Smooth muscle cell (in vitro differentiated cells): Measurements from ENCODE around the gene ANK2. TPM values are rescaled to one million over a fixed set of nuclear protein-coding genes. Genes with fewer than 3 reads are reported as not detected.
A peak's percentile ranks its signal among the peaks of the same experiment; 100 is the strongest.

ENCODE experiments used
- DNase-seq: peaks from one replicate; lab custom pipeline; 2025; ENCODE audit not compliant: unreplicated experiment; lab: John Stamatoyannopoulos, UW
- H2AFZ ChIP-seq: fragments of 200-600 bp; sonication (generic); 2 replicates; pipeline ENCODE4 v1.6.0; 2016; ENCODE audit warnings: antibody characterized with exemption, low read depth, mild to moderate bottlenecking
- H3F3A ChIP-seq: fragments of 200-600 bp; sonication (generic); 2 replicates; pipeline ENCODE4 v1.6.0; 2017; ENCODE audit warnings: antibody characterized with exemption, low read depth
- H3K27ac ChIP-seq: fragments of 200-600 bp; sonication (generic); 2 replicates; pipeline ENCODE4 v1.5.1; 2016; ENCODE audit warnings: low read depth, mild to moderate bottlenecking
- H3K27me3 ChIP-seq: fragments of 200-600 bp; sonication (generic); 2 replicates; pipeline ENCODE4 v1.6.1; 2016; ENCODE audit warnings: low read depth, mild to moderate bottlenecking
- H3K36me3 ChIP-seq: fragments of 200-600 bp; sonication (generic); 2 replicates; pipeline ENCODE4 v1.5.1; 2016; ENCODE audit warnings: low read depth
- H3K4me1 ChIP-seq: fragments of 200-600 bp; sonication (generic); 2 replicates; pipeline ENCODE4 v1.5.1; 2016; ENCODE audit warnings: low read depth
- H3K4me2 ChIP-seq: fragments of 200-600 bp; sonication (generic); 2 replicates; pipeline ENCODE4 v1.6.0; 2016; ENCODE audit warnings: mild to moderate bottlenecking
- H3K4me3 ChIP-seq: fragments of 200-600 bp; sonication (generic); 2 replicates; pipeline ENCODE4 v1.5.1; 2016; ENCODE audit warnings: mild to moderate bottlenecking
- H3K79me2 ChIP-seq: fragments of 200-600 bp; sonication (generic); 2 replicates; pipeline ENCODE4 v1.6.0; 2016; ENCODE audit warnings: low read depth, mild to moderate bottlenecking
- H3K9ac ChIP-seq: fragments of 200-600 bp; sonication (generic); 2 replicates; pipeline ENCODE4 v1.6.0; 2016; ENCODE audit warnings: low read depth
- H3K9me3 ChIP-seq: fragments of 200-600 bp; sonication (generic); replicated peaks from 2 replicates; pipeline ENCODE4 v1.5.1; 2016; ENCODE audit warnings: low read depth
- H4K20me1 ChIP-seq: fragments of 200-600 bp; sonication (generic); 2 replicates; pipeline ENCODE4 v1.6.0; 2016; ENCODE audit warnings: low read depth
- CTCF ChIP-seq: fragments of 200-600 bp; sonication (generic); IDR thresholded peaks from 2 replicates; pipeline ENCODE4 v1.5.1; 2017; ENCODE audit warnings: borderline replicate concordance, mild to moderate bottlenecking, antibody characterized with exemption; ENCODE audit not compliant: insufficient read depth, poor library complexity, severe bottlenecking
- WGBS: methylation state at CpG from one replicate; pipeline ENCODE4 v1.1.7; 2016; ENCODE audit warnings: low lambda C conversion rate; 5-methylcytosine and 5-hydroxymethylcytosine counted together
- polyA plus RNA-seq: library from polyadenylated mRNA; unstranded; fragments of >200 nt; fragmentation: Nextera tagmentation; extraction: Ambion mirVana; gene quantifications from 2 replicates; pipeline ENCODE4 v1.2.1, GENCODE V29; 2016
- total RNA-seq: library from RNA; depleted of rRNA; stranded (reverse); fragments of >200 nt; gene quantifications from 2 replicates; pipeline ENCODE4 v1.2.3, GENCODE V29; 2014

ANK2 gene
- total and polyA plus RNA-seq, 2 experiments from 2014 or later = 2.2 to 8.1 TPM

- H4K20me1 ChIP-seq = no peaks in the 10 kb centered on the region
- no peak for TF ChIP-seq CTCF
- H3K36me3 ChIP-seq = no peaks in the 10 kb centered on the region
- no peaks in the 10 kb centered on the region for H3K4me1 ChIP-seq
- H3K4me2 ChIP-seq = no peak overlapping the region
- no peak overlapping the region for H3K9ac ChIP-seq
- 95% methylated on average over 3 of the region's 3 CpGs for WGBS
- no peak overlapping the region for H3K4me3 ChIP-seq
- H3K27me3 ChIP-seq = no peaks in the 10 kb centered on the region
- H3K27ac ChIP-seq = peak overlapping the region; percentile 76
- H3K9me3 ChIP-seq = no peaks in the 10 kb centered on the region
- H3F3A ChIP-seq = no peaks in the 10 kb centered on the region
- no peak overlapping the region for H2AFZ ChIP-seq
- no peaks in the 10 kb centered on the region for H3K79me2 ChIP-seq
- DNase-seq = no peak
These were observed 307.0 kb downstream of the ANK2 start for GRCh38 chr4:113356453-113356852.

- no peaks in the 10 kb centered on the region for H3K36me3 ChIP-seq
- no peaks in the 10 kb centered on the region for H3K9me3 ChIP-seq
- no peak for DNase-seq
- WGBS = 92% methylated on average over 5 of the region's 5 CpGs
- no peak overlapping the region for H3K9ac ChIP-seq
- H3K27ac ChIP-seq = no peak overlapping the region
- no peaks in the 10 kb centered on the region for H3F3A ChIP-seq
- TF ChIP-seq CTCF = no peak
- H3K4me3 ChIP-seq = no peak overlapping the region
- H4K20me1 ChIP-seq = no peaks in the 10 kb centered on the region
- no peaks in the 10 kb centered on the region for H3K79me2 ChIP-seq
- no peaks in the 10 kb centered on the region for H3K27me3 ChIP-seq
- no peak overlapping the region for H3K4me2 ChIP-seq
- no peak overlapping the region for H2AFZ ChIP-seq
- H3K4me1 ChIP-seq = no peaks in the 10 kb centered on the region
These were observed 309.3 kb downstream of the ANK2 start for GRCh38 chr4:113358784-113359183.

GRCh38 chr4:113365377-113365776 is 315.9 kb downstream of the ANK2 start:
- H3K4me3 ChIP-seq = no peak overlapping the region
- no peak overlapping the region for H3K9ac ChIP-seq
- H2AFZ ChIP-seq = no peak overlapping the region
- H3K27ac ChIP-seq = no peak overlapping the region
- TF ChIP-seq CTCF = no peak
- WGBS = 94% methylated on average over 2 of the region's 2 CpGs
- H3K36me3 ChIP-seq = no peaks in the 10 kb centered on the region
- H3F3A ChIP-seq = no peaks in the 10 kb centered on the region
- H4K20me1 ChIP-seq = no peaks in the 10 kb centered on the region
- DNase-seq = no peak
- H3K4me1 ChIP-seq = no peaks in the 10 kb centered on the region
- H3K27me3 ChIP-seq = no peaks in the 10 kb centered on the region
- H3K4me2 ChIP-seq = no peak overlapping the region
- H3K79me2 ChIP-seq = no peaks in the 10 kb centered on the region
- H3K9me3 ChIP-seq = no peaks in the 10 kb centered on the region

- WGBS = 92% methylated on average over 2 of the region's 2 CpGs
- no peak overlapping the region for H3K4me2 ChIP-seq
These were observed 318.6 kb downstream of the ANK2 start for GRCh38 chr4:113368056-113368455.

More at GRCh38 chr4:113368056-113368455, 318.6 kb downstream of the ANK2 start:
- Histone ChIP-seq H3K79me2 (no peaks in the 10 kb centered on the region), H3K9me3 (no peaks in the 10 kb centered on the region), H2AFZ (no peak overlapping the region), H3K4me3 (no peak overlapping the region), H3K27me3 (no peaks in the 10 kb centered on the region), H3K4me1 (no peaks in the 10 kb centered on the region), H3K27ac (no peak overlapping the region), H4K20me1 (no peaks in the 10 kb centered on the region), H3F3A (no peaks in the 10 kb centered on the region), H3K36me3 (no peaks in the 10 kb centered on the region), H3K9ac (no peak overlapping the region)
- DNase-seq = no peak
- no peak for TF ChIP-seq CTCF
